Panc1 (cell line): ENCODE results near the gene GBA2. TPM values are rescaled to one million over a fixed set of nuclear protein-coding genes. Genes with fewer than 3 reads are reported as not detected.

Source experiments
- ATAC-seq: fragments of 200-7000 bp; cut with Tn5 transposase; 2 replicates; pipeline ENCODE4 v1.9.1; 2020; ENCODE audit warnings: mild to moderate bottlenecking, moderate library complexity
- BruUV-seq: library from RNA; stranded (reverse); fragments of 400-500 nt; replicated peaks from 2 replicates; lab custom pipeline; 2021; lab: Mats Ljungman, UMichigan
- CTCF ChIA-PET: fragments of 300-600 bp; sonication (Branson Sonifier 250); formaldehyde crosslinking; loops from one replicate; lab custom pipeline; 2022; ENCODE audit warnings: antibody characterized with exemption; lab: Charles Lee
- POLR2A ChIA-PET: fragments of 300-600 bp; sonication (Branson Sonifier 250); formaldehyde crosslinking; loops from one replicate; lab custom pipeline; 2022; ENCODE audit warnings: antibody characterized with exemption; lab: Charles Lee
- DNase-seq: peaks from one replicate; pipeline ENCODE4 v3.0.0-alpha.2; 2010; ENCODE audit warnings: low read depth, low spot score
- H3K27ac ChIP-seq: 2 replicates; pipeline ENCODE4 v1.5.1; 2011; ENCODE audit warnings: mild to moderate bottlenecking, low read length, inconsistent platforms
- H3K27me3 ChIP-seq: fragments of 200-500 bp; sonication (Bioruptor generic); 2 replicates; pipeline ENCODE4 v1.6.0; 2014; ENCODE audit warnings: low read length, inconsistent platforms; ENCODE audit not compliant: control insufficient read depth, insufficient read depth
- H3K36me3 ChIP-seq: fragments of 200-500 bp; sonication (Bioruptor generic); 2 replicates; pipeline ENCODE4 v1.5.1; 2014; ENCODE audit warnings: inconsistent platforms, mild to moderate bottlenecking, low read length, moderate library complexity; ENCODE audit not compliant: control insufficient read depth, insufficient read depth
- H3K4me1 ChIP-seq: 2 replicates; pipeline ENCODE4 v1.5.1; 2011; ENCODE audit warnings: inconsistent platforms, mild to moderate bottlenecking, low read length, moderate library complexity; ENCODE audit not compliant: control insufficient read depth, insufficient read depth
- H3K4me3 ChIP-seq, 2 experiments: 2 replicates each; pipeline ENCODE4 v1.5.1; 2011 to 2012; ENCODE audit warnings: low read depth in 2 of 2, low read length in 2 of 2, mild to moderate bottlenecking in 2 of 2, inconsistent platforms in 1 of 2, moderate library complexity in 1 of 2
- H3K9me3 ChIP-seq: fragments of 200-500 bp; sonication (Bioruptor generic); 2 replicates; pipeline ENCODE4 v1.5.1; 2014; ENCODE audit warnings: low read depth, mild to moderate bottlenecking, inconsistent platforms, low read length, moderate library complexity; ENCODE audit not compliant: control insufficient read depth, insufficient read depth
- CTCF ChIP-seq: fragments of 450-650 bp; IDR thresholded peaks from 2 replicates; pipeline ENCODE4 v1.5.1; 2017; ENCODE audit warnings: mild to moderate bottlenecking
- POLR2AphosphoS5 ChIP-seq: IDR thresholded peaks from 2 replicates; pipeline ENCODE4 v1.6.1; 2012; ENCODE audit warnings: mild to moderate bottlenecking, low read depth, low read length, moderate library complexity
- REST ChIP-seq, 2 experiments: IDR thresholded peaks; 2 replicates each; pipeline ENCODE4 v1.6.1; 2011 to 2012; ENCODE audit warnings: low read depth in 2 of 2, control low read depth in 1 of 2, low read length in 1 of 2, mild to moderate bottlenecking in 1 of 2, moderate library complexity in 1 of 2; ENCODE audit not compliant: insufficient read depth in 1 of 2
- SIN3A ChIP-seq: IDR thresholded peaks from 2 replicates; pipeline ENCODE4 v1.6.1; 2012; ENCODE audit warnings: low read depth, mild to moderate bottlenecking, low read length, moderate library complexity, borderline replicate concordance; ENCODE audit not compliant: insufficient read depth
- TCF7L2 ChIP-seq: IDR thresholded peaks from 2 replicates; pipeline ENCODE4 v1.6.1; 2011; ENCODE audit warnings: mild to moderate bottlenecking, low read depth, low read length, inconsistent platforms
- in situ Hi-C: cut with HindIII; loops from 2 replicates; pipeline ENCODE4 v1.10.0; 2016; ENCODE audit warnings: low sequenced_read_pairs, low pct_unique_long_range_greater_than_20kb
- intact Hi-C: fragments of 100-400 bp; cut with micrococcal nuclease; formaldehyde crosslinking; loops from one replicate; pipeline ENCODE4 v1.10.0; 2022; ENCODE audit not compliant: unreplicated experiment
- total RNA-seq: library from RNA; stranded (reverse); gene quantifications from one replicate; pipeline ENCODE4 v1.2.1, GENCODE V29; 2021; ENCODE audit not compliant: unreplicated experiment

The GBA2 gene
- total RNA-seq, 1 experiment from 2014 or later, result 109 TPM

- no peaks in the 10 kb centered on the region for H3K27me3 ChIP-seq
- ChIA-PET CTCF (no interaction called here), POLR2A (no interaction called here)
- ATAC-seq, result no peak
- BruUV-seq, result no TSS peak
- intact Hi-C loops (no loop called here), in situ Hi-C loops (no loop called here)
- no peak overlapping the region for H3K27ac ChIP-seq
- no peak for DNase-seq
- H3K9me3 ChIP-seq, result no peaks in the 10 kb centered on the region
- H3K4me3 ChIP-seq, result no peak overlapping the region
- no peaks in the 10 kb centered on the region for H3K4me1 ChIP-seq
- H3K36me3 ChIP-seq, result peaks cover 35% of the 10 kb centered on the region
- TF ChIP-seq POLR2AphosphoS5 (no peak), SIN3A (no peak), REST (IDR thresholded peaks at IDR 0.05; ENCODE audit: insufficient read depth in 1 of 2, low read depth in 2 of 2, low read length in 1 of 2) (no peak), TCF7L2 (no peak), CTCF (no peak)
These were observed 35.5 kb downstream of the GBA2 start for GRCh38 chr9:35713578-35713977.

GRCh38 chr9:35712762-35713400, 36.1 kb downstream of the GBA2 start:
- intact Hi-C loops, result no loop called here
- Histone ChIP-seq H3K4me3 (no peak overlapping the region), H3K36me3 (peaks cover 37% of the 10 kb centered on the region), H3K9me3 (no peaks in the 10 kb centered on the region), H3K27me3 (no peaks in the 10 kb centered on the region), H3K27ac (no peak overlapping the region), H3K4me1 (no peaks in the 10 kb centered on the region)
- TF ChIP-seq POLR2AphosphoS5, result no peak
- TF ChIP-seq REST (IDR thresholded peaks at IDR 0.05; ENCODE audit: insufficient read depth in 1 of 2, low read depth in 2 of 2, low read length in 1 of 2), result no peak
- TF ChIP-seq CTCF, result no peak
- TF ChIP-seq TCF7L2, result no peak
- no peak for TF ChIP-seq SIN3A
- in situ Hi-C loops, result no loop called here
- no TSS peak for BruUV-seq
- ATAC-seq (no peak), DNase-seq (no peak)
- CTCF ChIA-PET, result interaction anchor here (0.6 to 2.4 kb wide), 2 partner anchors 17 to 1583 kb away, joined by 3 to 6 read pairs; no protein-coding TSS in a partner anchor
- POLR2A ChIA-PET, result no interaction called here
